ENCODE data around the gene ERBB4.

Gene ERBB4

GRCh38 chr2:212538305-212539071 is at the start of gene ERBB4:
Gene ERBB4, minus strand, starts transcription at chr2:212538802. Its CDS starts 272 bp downstream, at chr2:212538530.
- no peak for DNase-seq

- DNase-seq: no peak
Observed at GRCh38 chr2:212580117-212580516, 41.5 kb upstream of the ERBB4 start.

DNA sequence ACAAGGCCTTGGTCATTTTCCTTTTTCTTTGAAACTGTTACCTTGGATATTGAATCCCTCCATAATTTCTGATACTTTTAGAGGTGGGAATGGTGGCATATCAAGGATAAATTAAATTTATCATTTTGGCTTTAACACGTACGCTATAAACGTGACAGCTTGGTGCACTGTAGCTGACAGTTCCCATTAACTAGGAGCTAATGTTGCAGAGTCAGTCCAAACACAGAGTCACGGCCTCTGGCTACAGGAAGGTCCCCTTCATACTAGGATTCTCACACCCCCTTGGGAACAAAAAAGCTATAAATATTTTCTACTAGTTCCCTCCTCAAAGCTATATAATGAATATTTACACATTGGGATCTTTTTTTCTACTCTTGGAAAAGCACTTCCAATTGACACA is 17.7 kb upstream of the ERBB4 start:
- DNase-seq: no peak

DNA sequence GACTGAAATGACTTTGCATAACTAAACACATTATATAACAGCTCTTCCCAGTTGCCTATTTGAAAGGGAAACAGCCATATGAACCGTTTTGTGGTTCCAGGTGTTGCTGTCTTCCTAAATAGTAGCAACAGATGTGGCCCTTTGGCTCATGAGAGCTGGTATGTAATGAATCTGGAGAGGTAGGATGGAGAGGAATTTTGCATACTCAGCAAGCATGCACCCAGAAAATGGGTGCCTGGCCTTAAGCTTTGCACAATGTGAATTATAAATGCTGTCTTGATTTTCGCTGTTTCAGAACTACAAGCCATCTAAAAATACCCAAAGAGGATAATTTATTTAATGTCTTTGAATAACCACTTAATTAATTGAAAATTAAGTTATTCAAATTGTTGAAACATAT is 15.6 kb upstream of the ERBB4 start:
- DNase-seq: no peak

DNA sequence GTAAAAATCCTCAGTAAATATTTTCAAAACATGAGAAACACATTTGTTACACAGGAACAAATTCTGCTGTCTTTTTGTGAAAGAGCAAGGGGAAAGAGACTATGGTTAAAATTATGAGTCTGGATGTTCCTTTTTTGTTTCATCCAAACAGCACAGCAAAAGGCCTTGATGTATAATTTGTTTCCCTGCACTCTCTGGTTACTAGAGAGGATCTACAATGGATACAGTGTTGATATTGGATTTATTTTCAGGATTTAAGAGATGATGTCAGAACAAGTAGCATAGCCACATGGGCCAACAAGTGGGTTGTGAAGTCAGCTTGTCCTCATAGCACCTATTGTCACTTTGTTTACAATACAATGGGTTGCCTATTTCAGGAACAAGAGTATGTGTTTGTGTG is 11.3 kb upstream of the ERBB4 start:
- DNase-seq: no peak

DNA sequence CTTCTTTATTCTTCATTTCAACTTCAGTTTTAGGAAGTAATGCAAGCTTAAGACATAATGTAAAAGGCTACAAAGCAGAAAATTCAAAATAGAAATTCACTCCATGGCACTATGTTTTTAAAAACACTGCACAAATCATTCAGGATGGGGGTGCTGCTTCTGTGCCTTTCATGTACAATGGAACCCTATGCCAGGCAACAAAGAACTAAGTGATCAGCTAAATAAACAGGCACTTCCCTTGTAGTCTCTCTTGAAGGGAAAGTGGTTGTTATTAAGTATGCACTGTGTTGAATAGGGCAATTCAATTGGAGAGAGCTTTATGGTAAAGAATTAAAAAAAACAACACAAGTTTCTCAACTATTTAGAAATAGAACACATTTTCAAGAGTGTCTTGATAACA is 10.9 kb upstream of the ERBB4 start:
- no peak for DNase-seq

DNA sequence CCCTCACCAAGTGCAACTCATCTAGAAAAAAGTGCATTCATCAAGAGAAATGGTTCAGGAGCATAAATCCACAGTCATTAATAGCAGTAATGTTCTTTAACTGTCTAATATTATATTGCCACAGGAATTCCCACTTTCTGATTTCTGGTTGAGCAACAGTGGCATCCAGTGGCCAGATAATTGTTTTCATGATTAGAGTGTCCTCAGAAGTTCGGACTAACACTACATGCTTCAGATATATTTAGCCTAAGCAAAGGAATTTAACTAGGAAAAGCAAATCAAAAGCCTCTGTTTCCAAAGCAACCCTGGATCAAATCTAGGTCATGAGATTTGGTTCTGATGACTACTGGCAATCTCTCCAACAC is 9.8 kb upstream of the ERBB4 start:
- no peak for DNase-seq

DNA sequence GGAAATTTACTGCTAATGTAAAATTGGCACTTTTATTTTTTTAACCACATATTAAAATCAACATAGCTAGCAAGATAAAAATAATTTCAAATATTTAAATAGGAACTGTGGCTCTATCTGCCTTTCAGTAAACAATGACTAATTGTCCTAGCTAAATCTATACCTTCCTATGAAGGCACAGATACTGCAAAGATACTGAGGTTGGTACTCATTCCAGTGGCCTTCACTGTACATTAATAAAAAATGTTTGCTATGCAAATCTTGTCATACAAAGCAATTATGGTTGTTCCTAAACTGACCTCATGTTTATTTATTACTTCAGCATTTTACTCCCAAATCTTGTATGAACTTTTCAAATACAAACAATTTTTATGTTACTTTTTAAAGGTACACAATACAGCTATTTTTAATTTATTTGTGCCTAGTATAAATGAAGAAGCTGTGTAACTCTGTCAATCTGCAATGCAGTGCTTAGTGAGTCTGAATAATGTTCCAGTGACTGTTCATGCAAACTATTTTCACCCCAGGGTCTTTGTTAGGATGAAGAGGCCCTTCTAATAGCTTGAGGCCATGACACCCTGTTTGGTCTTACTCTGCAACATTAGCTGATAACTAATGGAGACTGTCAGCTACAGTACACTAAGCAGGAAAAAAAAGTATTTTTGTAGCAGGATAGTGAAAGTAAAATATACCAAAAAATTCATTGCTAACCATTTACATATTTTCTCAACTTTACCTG is 9.3 kb upstream of the ERBB4 start:
- DNase-seq: no peak

GRCh38 chr2:212546669-212547068 is 8.1 kb upstream of the ERBB4 start:
- DNase-seq: no peak

GRCh38 chr2:212540341-212540740 is 1.7 kb upstream of the ERBB4 start:
- no peak for DNase-seq

DNA sequence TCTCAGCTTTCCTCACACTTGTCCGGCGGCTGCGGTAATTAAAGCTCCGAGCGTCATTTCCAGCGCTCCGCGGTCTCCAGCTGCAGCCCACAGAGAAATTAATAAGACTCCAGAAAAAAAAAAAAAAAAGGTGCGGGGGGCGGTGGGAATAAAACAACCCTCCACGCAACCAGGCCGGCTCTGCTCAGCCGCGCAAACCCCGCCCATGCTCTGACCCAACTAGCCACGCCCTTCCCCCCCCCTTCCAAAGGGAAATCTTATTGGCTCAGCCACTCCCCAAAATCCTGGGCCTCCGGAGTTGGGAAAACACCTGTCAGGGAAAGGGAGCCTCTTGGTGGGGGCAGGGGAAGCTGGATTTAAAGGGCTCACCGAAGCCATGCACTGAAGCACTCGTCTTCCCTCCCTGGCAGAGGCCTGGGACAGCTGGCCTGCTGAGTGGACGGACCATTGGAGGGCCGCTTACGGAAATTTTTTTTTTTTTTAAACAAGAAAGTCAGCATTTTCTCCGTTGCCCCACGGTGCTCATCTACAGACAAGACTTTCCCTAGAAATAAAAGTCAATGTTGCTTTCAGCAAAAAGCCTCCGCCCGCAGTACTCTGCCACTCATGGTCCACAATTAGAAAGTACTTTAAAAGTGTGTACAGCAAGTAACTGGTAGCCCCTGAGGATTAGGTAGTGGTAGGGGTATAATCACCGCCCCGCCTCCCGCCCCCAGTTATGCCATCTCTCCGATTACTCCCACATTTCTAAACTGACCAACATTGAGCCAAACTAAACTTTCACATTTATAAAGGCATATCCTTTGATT is 674 bp upstream of the ERBB4 start:
- no peak for DNase-seq

- DNase-seq: no peak
Observed at GRCh38 chr2:212537726-212538304, 787 bp downstream of the ERBB4 start.

- no peak for DNase-seq
Observed at GRCh38 chr2:212536817-212537725, 1.5 kb downstream of the ERBB4 start.

GRCh38 chr2:212535996-212536816 is 2.4 kb downstream of the ERBB4 start:
- no peak for DNase-seq

DNA sequence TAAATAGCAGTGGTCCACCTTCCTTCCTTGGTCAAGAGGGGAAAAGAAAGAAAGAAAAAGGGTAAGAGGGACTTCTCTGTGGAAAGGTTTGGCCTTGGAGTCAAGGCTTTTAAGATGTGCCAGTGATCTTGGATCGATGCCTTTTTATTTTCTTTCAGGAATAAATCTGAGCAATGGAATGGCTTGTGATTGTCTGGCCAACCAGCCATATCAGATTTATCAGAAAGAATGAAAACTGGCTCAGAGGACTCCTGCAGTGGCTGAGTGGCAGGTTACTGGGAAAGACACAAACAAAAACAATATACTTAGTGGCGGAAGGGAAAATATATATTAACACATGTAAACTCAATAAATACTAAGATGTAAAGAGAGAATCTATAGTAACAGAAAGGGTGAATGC is 4.3 kb downstream of the ERBB4 start:
- DNase-seq: no peak

GRCh38 chr2:212532585-212532984 is 6.0 kb downstream of the ERBB4 start:
- no peak for DNase-seq

DNA sequence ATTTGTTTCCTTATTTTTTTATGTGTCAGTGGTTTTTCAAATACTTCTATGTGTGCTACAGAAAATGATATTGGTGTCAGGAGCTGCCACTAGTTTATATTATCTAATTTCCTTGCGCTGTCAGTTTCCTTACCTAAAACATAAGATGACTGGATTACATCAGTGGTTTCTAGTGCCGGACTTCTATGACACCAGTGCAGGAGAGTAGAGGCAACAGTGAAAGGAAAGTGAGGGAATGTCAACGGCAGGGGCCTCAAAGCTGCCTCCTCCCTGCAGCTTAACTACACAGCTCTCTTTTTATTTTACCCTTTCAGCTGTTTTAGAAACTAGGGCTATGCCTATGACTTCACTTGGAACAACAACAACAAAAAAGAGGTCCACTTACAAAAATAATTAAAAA is 6.5 kb downstream of the ERBB4 start:
- no peak for DNase-seq

GRCh38 chr2:212531499-212531898 is 7.1 kb downstream of the ERBB4 start:
- DNase-seq: no peak

DNA sequence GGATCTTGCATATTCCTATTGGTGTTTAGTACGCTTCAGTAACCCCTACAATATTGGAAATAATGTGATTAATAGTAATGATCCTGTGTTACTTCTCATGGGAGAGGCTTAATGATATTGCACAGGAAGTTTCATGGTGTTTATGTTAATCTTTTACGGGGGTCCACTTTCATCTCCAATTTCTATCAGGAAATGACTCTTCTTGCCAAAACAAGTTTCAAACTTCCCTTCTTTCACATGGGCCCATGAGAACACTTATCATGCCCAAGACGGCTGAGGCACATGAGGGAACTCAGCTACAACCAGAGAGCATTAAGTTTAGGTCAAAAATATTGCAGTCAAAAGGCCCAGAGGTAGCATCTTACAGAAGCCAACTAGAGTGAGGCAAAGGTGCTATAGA is 7.6 kb downstream of the ERBB4 start:
- no peak for DNase-seq

- no peak for DNase-seq
Observed at GRCh38 chr2:212530373-212530772, 8.2 kb downstream of the ERBB4 start.

DNA sequence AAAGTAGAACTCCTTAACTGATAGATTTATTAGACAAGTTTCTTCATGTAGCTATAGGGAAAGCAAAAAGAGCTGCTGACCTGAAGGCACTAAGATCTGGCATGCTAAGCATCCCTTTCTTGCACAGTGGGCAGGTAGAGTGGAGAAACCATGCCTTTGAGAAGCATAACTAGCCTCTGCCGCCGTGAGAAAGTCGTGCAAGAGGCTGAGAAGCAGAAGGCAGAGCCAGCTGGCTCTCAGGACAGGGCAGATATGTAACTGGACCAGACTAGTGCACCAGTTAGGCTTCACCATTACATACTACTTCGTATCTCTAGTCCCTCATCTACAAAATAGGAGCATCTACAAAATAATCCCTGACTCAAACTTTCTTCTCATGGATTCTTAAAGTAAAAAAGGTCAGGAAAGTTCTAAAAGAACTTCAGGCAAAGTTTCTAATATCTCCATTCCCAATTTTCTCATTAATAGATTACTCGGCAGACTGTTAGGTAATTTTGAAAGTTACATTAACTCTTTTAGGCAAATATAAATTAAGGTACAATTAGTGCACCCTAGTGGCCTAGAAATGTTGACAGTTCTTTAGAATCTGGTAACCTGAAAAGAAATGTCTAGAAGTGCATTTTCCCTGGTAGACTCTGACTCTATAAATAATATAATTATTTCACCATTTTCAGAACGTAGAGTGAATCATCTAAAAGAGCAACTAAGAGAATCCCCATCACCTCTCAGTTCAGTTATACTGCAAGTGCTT is 10.3 kb downstream of the ERBB4 start:
- no peak for DNase-seq

Measured in activated CD4-positive, alpha-beta T cell treated with anti-CD3 and anti-CD28 coated beads, Interleukin-2, amount 50 U/mL, for 4 hours (primary cell).